ENCODE data around the gene RAB1B. TPM values are rescaled to one million over a fixed set of nuclear protein-coding genes. Genes with fewer than 3 reads are reported as not detected.

RAB1B gene
- total RNA-seq, 4 donors from 2014 or later: 97.2 to 163 (median 132) TPM

GRCh38 chr11:66288671-66289547 lies 20.5 kb downstream of the RAB1B start, which contains the start of gene YIF1A:
YIF1A (minus strand) TSS chr11:66289143; CDS start chr11:66288985, 158 bp downstream.
- H3K27ac ChIP-seq (replicated peaks in 1 of 4): peak within 1 kb of the TSS; percentile 89 to 97 (median 93)
- WGBS: under 1% methylated on average over 30 of the region's 87 CpGs
- no peaks in the 10 kb centered on the region for H3K9me3 ChIP-seq
- intact Hi-C loops (cut with DNase I): no loop called here
- H3K4me1 ChIP-seq: peaks cover 38 to 64% (median 42%) of the 10 kb centered on the region in 4 donors
- TF ChIP-seq POLR2A (IDR thresholded peaks at IDR 0.05; ENCODE audit: low read depth) (peak; percentile 95), CTCF (IDR thresholded peaks at IDR 0.05) (peak in 1 of 3 experiments; percentile 31), POLR2AphosphoS5 (IDR thresholded peaks at IDR 0.05) (peak; percentile 96 to 98), EP300 (IDR thresholded peaks at IDR 0.05) (no peak)
- peaks cover 2 to 28% (median 19%) of the 10 kb centered on the region in 4 donors for H3K27me3 ChIP-seq
- peak within 1 kb of the TSS; percentile 67 to 100 (median 88) for H3K4me3 ChIP-seq
- peaks cover 0 to 30% (median 11%) of the 10 kb centered on the region in 4 donors for H3K36me3 ChIP-seq
- DNase-seq (ENCODE audit: extremely low spot score): peak; percentile 99

GRCh38 chr11:66289548-66290329 lies 21.3 kb downstream of the RAB1B start:
- intact Hi-C loops (cut with DNase I): no loop called here
- Histone ChIP-seq H3K4me3 (peak overlapping the region; percentile 67 to 100 (median 88)), H3K36me3 (peaks cover 0 to 22% (median 4%) of the 10 kb centered on the region in 4 donors), H3K4me1 (peaks cover 38 to 64% (median 42%) of the 10 kb centered on the region in 4 donors), H3K9me3 (no peaks in the 10 kb centered on the region), H3K27ac (replicated peaks in 1 of 4) (peak overlapping the region; percentile 89 to 97 (median 93)), H3K27me3 (peaks cover 2 to 37% (median 20%) of the 10 kb centered on the region in 4 donors)
- 22% methylated on average over 20 of the region's 36 CpGs for WGBS
- DNase-seq (ENCODE audit: extremely low spot score): no peak
- TF ChIP-seq EP300 (IDR thresholded peaks at IDR 0.05): no peak
- no peak for TF ChIP-seq POLR2AphosphoS5 (IDR thresholded peaks at IDR 0.05)
- no peak for TF ChIP-seq CTCF (IDR thresholded peaks at IDR 0.05)
- no peak for TF ChIP-seq POLR2A (IDR thresholded peaks at IDR 0.05; ENCODE audit: low read depth)

GRCh38 chr11:66290330-66290621 lies 21.8 kb downstream of the RAB1B start:
- H3K4me3 ChIP-seq: no peak overlapping the region
- WGBS: 85% methylated on average over 2 of the region's 2 CpGs
- H3K27ac ChIP-seq (replicated peaks in 1 of 4): no peak overlapping the region
- no peaks in the 10 kb centered on the region for H3K9me3 ChIP-seq
- H3K4me1 ChIP-seq: peaks cover 37 to 59% (median 40%) of the 10 kb centered on the region in 4 donors
- intact Hi-C loops (cut with DNase I): no loop called here
- no peak for DNase-seq (ENCODE audit: extremely low spot score)
- peaks cover 2 to 42% (median 20%) of the 10 kb centered on the region in 4 donors for H3K27me3 ChIP-seq
- peaks cover 0 to 16% (median 2%) of the 10 kb centered on the region in 4 donors for H3K36me3 ChIP-seq
- TF ChIP-seq POLR2A (IDR thresholded peaks at IDR 0.05; ENCODE audit: low read depth) (no peak), EP300 (IDR thresholded peaks at IDR 0.05) (no peak), CTCF (IDR thresholded peaks at IDR 0.05) (no peak), POLR2AphosphoS5 (IDR thresholded peaks at IDR 0.05) (no peak)

- intact Hi-C loops (cut with DNase I): no loop called here
- no peak for TF ChIP-seq POLR2A (IDR thresholded peaks at IDR 0.05; ENCODE audit: low read depth)
- no peak for TF ChIP-seq CTCF (IDR thresholded peaks at IDR 0.05)
- no peak for TF ChIP-seq EP300 (IDR thresholded peaks at IDR 0.05)
- TF ChIP-seq POLR2AphosphoS5 (IDR thresholded peaks at IDR 0.05): no peak
- DNase-seq (ENCODE audit: extremely low spot score): no peak
- peaks cover 2 to 52% (median 20%) of the 10 kb centered on the region in 4 donors for H3K27me3 ChIP-seq
- H3K4me3 ChIP-seq: peak overlapping the region; percentile 47 to 63 (median 52)
- H3K27ac ChIP-seq (replicated peaks in 1 of 4): no peak overlapping the region
- 63% methylated on average over 2 of the region's 16 CpGs for WGBS
- no peaks in the 10 kb centered on the region for H3K9me3 ChIP-seq
- peaks cover 27 to 48% (median 39%) of the 10 kb centered on the region in 4 donors for H3K4me1 ChIP-seq
- peaks cover 0 to 12% (median 0%) of the 10 kb centered on the region in 4 donors for H3K36me3 ChIP-seq
Observed at GRCh38 chr11:66291303-66291705, 22.9 kb downstream of the RAB1B start.
